Smooth muscle cell (in vitro differentiated cells): ENCODE results near the gene FAM83G. TPM values are rescaled to one million over a fixed set of nuclear protein-coding genes. Genes with fewer than 3 reads are reported as not detected.

ENCODE experiments used
- DNase-seq: peaks from one replicate; lab custom pipeline; 2025; ENCODE audit not compliant: unreplicated experiment; lab: John Stamatoyannopoulos, UW
- H2AFZ ChIP-seq: fragments of 200-600 bp; sonication (generic); 2 replicates; pipeline ENCODE4 v1.6.0; 2016; ENCODE audit warnings: antibody characterized with exemption, low read depth, mild to moderate bottlenecking
- H3F3A ChIP-seq: fragments of 200-600 bp; sonication (generic); 2 replicates; pipeline ENCODE4 v1.6.0; 2017; ENCODE audit warnings: antibody characterized with exemption, low read depth
- H3K27ac ChIP-seq: fragments of 200-600 bp; sonication (generic); 2 replicates; pipeline ENCODE4 v1.5.1; 2016; ENCODE audit warnings: low read depth, mild to moderate bottlenecking
- H3K27me3 ChIP-seq: fragments of 200-600 bp; sonication (generic); 2 replicates; pipeline ENCODE4 v1.6.1; 2016; ENCODE audit warnings: low read depth, mild to moderate bottlenecking
- H3K36me3 ChIP-seq: fragments of 200-600 bp; sonication (generic); 2 replicates; pipeline ENCODE4 v1.5.1; 2016; ENCODE audit warnings: low read depth
- H3K4me1 ChIP-seq: fragments of 200-600 bp; sonication (generic); 2 replicates; pipeline ENCODE4 v1.5.1; 2016; ENCODE audit warnings: low read depth
- H3K4me2 ChIP-seq: fragments of 200-600 bp; sonication (generic); 2 replicates; pipeline ENCODE4 v1.6.0; 2016; ENCODE audit warnings: mild to moderate bottlenecking
- H3K4me3 ChIP-seq: fragments of 200-600 bp; sonication (generic); 2 replicates; pipeline ENCODE4 v1.5.1; 2016; ENCODE audit warnings: mild to moderate bottlenecking
- H3K79me2 ChIP-seq: fragments of 200-600 bp; sonication (generic); 2 replicates; pipeline ENCODE4 v1.6.0; 2016; ENCODE audit warnings: low read depth, mild to moderate bottlenecking
- H3K9ac ChIP-seq: fragments of 200-600 bp; sonication (generic); 2 replicates; pipeline ENCODE4 v1.6.0; 2016; ENCODE audit warnings: low read depth
- H3K9me3 ChIP-seq: fragments of 200-600 bp; sonication (generic); replicated peaks from 2 replicates; pipeline ENCODE4 v1.5.1; 2016; ENCODE audit warnings: low read depth
- H4K20me1 ChIP-seq: fragments of 200-600 bp; sonication (generic); 2 replicates; pipeline ENCODE4 v1.6.0; 2016; ENCODE audit warnings: low read depth
- CTCF ChIP-seq: fragments of 200-600 bp; sonication (generic); IDR thresholded peaks from 2 replicates; pipeline ENCODE4 v1.5.1; 2017; ENCODE audit warnings: borderline replicate concordance, mild to moderate bottlenecking, antibody characterized with exemption; ENCODE audit not compliant: insufficient read depth, poor library complexity, severe bottlenecking
- WGBS: methylation state at CpG from one replicate; pipeline ENCODE4 v1.1.7; 2016; ENCODE audit warnings: low lambda C conversion rate; 5-methylcytosine and 5-hydroxymethylcytosine counted together
- polyA plus RNA-seq: library from polyadenylated mRNA; unstranded; fragments of >200 nt; fragmentation: Nextera tagmentation; extraction: Ambion mirVana; gene quantifications from 2 replicates; pipeline ENCODE4 v1.2.1, GENCODE V29; 2016
- total RNA-seq: library from RNA; depleted of rRNA; stranded (reverse); fragments of >200 nt; gene quantifications from 2 replicates; pipeline ENCODE4 v1.2.3, GENCODE V29; 2014

The FAM83G gene
- total and polyA plus RNA-seq, 2 experiments from 2014 or later: 8.2 to 14.2 TPM

GRCh38 chr17:18961634-18962493 is 42.7 kb downstream of the FAM83G start:
- H3K4me1 ChIP-seq: peaks cover 14% of the 10 kb centered on the region
- H3F3A ChIP-seq: no peaks in the 10 kb centered on the region
- H3K79me2 ChIP-seq: no peaks in the 10 kb centered on the region
- H4K20me1 ChIP-seq: no peaks in the 10 kb centered on the region
- WGBS: 60% methylated on average over 16 of the region's 16 CpGs
- peak overlapping the region; percentile 58 for H3K4me2 ChIP-seq
- peak overlapping the region; percentile 96 for H3K27ac ChIP-seq
- no peaks in the 10 kb centered on the region for H3K27me3 ChIP-seq
- H2AFZ ChIP-seq: no peak overlapping the region
- no peak for TF ChIP-seq CTCF
- DNase-seq: no peak
- H3K36me3 ChIP-seq: no peaks in the 10 kb centered on the region
- H3K9me3 ChIP-seq: no peaks in the 10 kb centered on the region
- no peak overlapping the region for H3K4me3 ChIP-seq
- H3K9ac ChIP-seq: peak overlapping the region; percentile 80

- no peak overlapping the region for H2AFZ ChIP-seq
- H3K9ac ChIP-seq: peak overlapping the region; percentile 80
- H3K79me2 ChIP-seq: no peaks in the 10 kb centered on the region
- peak; percentile 83 for TF ChIP-seq CTCF
- H3K4me3 ChIP-seq: no peak overlapping the region
- WGBS: 37% methylated on average over 17 of the region's 17 CpGs
- H3K27me3 ChIP-seq: no peaks in the 10 kb centered on the region
- DNase-seq: peak; percentile 51
- H4K20me1 ChIP-seq: no peaks in the 10 kb centered on the region
- no peaks in the 10 kb centered on the region for H3K9me3 ChIP-seq
- H3K4me1 ChIP-seq: peaks cover 12% of the 10 kb centered on the region
- peak overlapping the region; percentile 96 for H3K27ac ChIP-seq
- no peaks in the 10 kb centered on the region for H3K36me3 ChIP-seq
- H3K4me2 ChIP-seq: peak overlapping the region; percentile 58
- no peaks in the 10 kb centered on the region for H3F3A ChIP-seq
Observed at GRCh38 chr17:18960803-18961511, 43.6 kb downstream of the FAM83G start.

- H3K4me1 ChIP-seq: peaks cover 12% of the 10 kb centered on the region
- WGBS: 91% methylated on average over 15 of the region's 15 CpGs
- no peaks in the 10 kb centered on the region for H3K36me3 ChIP-seq
- no peak overlapping the region for H3K9ac ChIP-seq
- no peak overlapping the region for H2AFZ ChIP-seq
- DNase-seq: no peak
- H3K9me3 ChIP-seq: no peaks in the 10 kb centered on the region
- H3K27ac ChIP-seq: no peak overlapping the region
- H3K79me2 ChIP-seq: no peaks in the 10 kb centered on the region
- no peaks in the 10 kb centered on the region for H4K20me1 ChIP-seq
- no peak for TF ChIP-seq CTCF
- H3F3A ChIP-seq: no peaks in the 10 kb centered on the region
- no peaks in the 10 kb centered on the region for H3K27me3 ChIP-seq
- H3K4me2 ChIP-seq: no peak overlapping the region
- H3K4me3 ChIP-seq: no peak overlapping the region
Observed at GRCh38 chr17:18960241-18960665, 44.3 kb downstream of the FAM83G start.
